Activated naive CD4-positive, alpha-beta T cell treated with anti-CD3 and anti-CD28 coated beads, Interleukin-2, amount 50 U/mL, for 24 hours (primary cell): ENCODE data around the gene MED16.

Source experiments
- H3K27ac Mint-ChIP-seq: one replicate; pipeline ENCODE4 v1.8.0; 2021; ENCODE audit warnings: mild to moderate bottlenecking, mixed read lengths
- H3K27me3 Mint-ChIP-seq: one replicate; pipeline ENCODE4 v1.8.0; 2021; ENCODE audit warnings: mixed read lengths
- H3K36me3 Mint-ChIP-seq: one replicate; pipeline ENCODE4 v1.8.0; 2021; ENCODE audit warnings: mixed read lengths
- H3K4me1 Mint-ChIP-seq: one replicate; pipeline ENCODE4 v1.8.0; 2021; ENCODE audit warnings: mixed read lengths
- H3K4me3 Mint-ChIP-seq: one replicate; pipeline ENCODE4 v1.8.0; 2021; ENCODE audit warnings: mild to moderate bottlenecking, mixed read lengths
- H3K9me3 Mint-ChIP-seq: one replicate; pipeline ENCODE4 v1.8.0; 2021; ENCODE audit warnings: mixed read lengths

The MED16 gene

DNA sequence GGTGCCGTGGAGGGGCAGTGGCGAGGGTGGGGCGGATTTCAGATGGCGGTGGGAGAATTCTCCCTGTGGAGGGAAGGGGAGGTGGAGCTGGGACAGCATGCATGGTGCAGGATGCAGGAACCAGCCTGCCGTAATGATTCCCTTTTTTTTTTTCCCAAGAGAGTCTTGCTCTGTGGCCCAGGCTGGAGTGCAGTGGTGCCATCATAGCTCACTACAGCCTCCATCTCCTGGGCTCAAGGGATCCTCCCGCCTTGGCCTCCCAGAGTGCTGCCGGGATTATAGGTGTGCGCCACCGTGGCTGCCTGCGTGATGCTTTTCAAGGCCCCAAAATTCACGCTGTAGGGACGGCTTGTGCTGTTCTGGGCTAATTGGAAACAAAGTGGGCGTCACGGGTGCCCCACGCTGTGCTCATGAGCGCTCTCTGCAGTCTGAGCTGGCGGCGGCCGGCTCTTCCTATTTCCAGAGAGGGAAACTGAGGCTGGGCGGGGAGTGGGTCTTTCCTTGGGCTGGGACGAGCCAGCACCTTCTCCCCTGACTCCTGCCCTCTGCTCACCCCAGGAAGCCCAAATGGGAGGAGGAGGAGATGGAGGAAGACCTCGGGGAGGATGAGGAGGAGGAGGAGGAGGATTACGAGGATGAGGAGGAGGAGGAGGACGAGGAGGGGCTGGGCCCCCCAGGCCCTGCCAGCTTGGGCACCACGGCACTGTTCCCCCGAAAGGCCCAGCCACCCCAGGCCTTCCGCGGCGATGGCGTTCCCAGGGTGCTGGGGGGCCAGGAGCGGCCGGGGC, 39.1 kb upstream of the MED16 start:
- H3K27me3 Mint-ChIP-seq, result no peaks in the 10 kb centered on the region
- peaks cover 10% of the 10 kb centered on the region for H3K4me1 Mint-ChIP-seq
- H3K9me3 Mint-ChIP-seq, result no peaks in the 10 kb centered on the region
- H3K27ac Mint-ChIP-seq, result no peak overlapping the region
- no peaks in the 10 kb centered on the region for H3K36me3 Mint-ChIP-seq
- no peak overlapping the region for H3K4me3 Mint-ChIP-seq

DNA sequence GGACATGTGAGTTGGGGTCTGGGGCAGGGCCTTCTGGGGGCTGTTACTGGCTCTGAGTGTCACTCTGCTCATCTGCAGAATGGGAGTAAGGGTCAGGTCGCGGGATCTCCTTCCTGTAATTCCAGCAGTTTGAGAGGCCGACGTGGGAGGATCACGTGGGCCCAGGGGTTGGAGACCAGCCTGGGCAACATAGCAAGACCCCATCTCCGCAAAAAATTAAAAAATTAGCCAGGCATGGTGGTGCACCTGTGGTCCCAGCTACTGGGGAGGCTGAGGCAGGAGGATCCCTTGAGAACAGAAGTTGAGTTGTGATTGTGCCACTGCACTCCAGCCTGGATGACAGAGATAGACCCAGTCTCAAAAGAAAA, 36.9 kb upstream of the MED16 start:
- Mint-ChIP-seq H3K9me3 (no peaks in the 10 kb centered on the region), H3K27me3 (no peaks in the 10 kb centered on the region), H3K4me3 (no peak overlapping the region), H3K36me3 (no peaks in the 10 kb centered on the region), H3K27ac (no peak overlapping the region), H3K4me1 (peaks cover 9% of the 10 kb centered on the region)

- H3K4me3 Mint-ChIP-seq, result no peak overlapping the region
- H3K9me3 Mint-ChIP-seq, result no peaks in the 10 kb centered on the region
- no peak overlapping the region for H3K27ac Mint-ChIP-seq
- H3K4me1 Mint-ChIP-seq, result peaks cover 9% of the 10 kb centered on the region
- no peaks in the 10 kb centered on the region for H3K36me3 Mint-ChIP-seq
- no peaks in the 10 kb centered on the region for H3K27me3 Mint-ChIP-seq
Measured at GRCh38 chr19:929203-929890, 36.4 kb upstream of the MED16 start.

DNA sequence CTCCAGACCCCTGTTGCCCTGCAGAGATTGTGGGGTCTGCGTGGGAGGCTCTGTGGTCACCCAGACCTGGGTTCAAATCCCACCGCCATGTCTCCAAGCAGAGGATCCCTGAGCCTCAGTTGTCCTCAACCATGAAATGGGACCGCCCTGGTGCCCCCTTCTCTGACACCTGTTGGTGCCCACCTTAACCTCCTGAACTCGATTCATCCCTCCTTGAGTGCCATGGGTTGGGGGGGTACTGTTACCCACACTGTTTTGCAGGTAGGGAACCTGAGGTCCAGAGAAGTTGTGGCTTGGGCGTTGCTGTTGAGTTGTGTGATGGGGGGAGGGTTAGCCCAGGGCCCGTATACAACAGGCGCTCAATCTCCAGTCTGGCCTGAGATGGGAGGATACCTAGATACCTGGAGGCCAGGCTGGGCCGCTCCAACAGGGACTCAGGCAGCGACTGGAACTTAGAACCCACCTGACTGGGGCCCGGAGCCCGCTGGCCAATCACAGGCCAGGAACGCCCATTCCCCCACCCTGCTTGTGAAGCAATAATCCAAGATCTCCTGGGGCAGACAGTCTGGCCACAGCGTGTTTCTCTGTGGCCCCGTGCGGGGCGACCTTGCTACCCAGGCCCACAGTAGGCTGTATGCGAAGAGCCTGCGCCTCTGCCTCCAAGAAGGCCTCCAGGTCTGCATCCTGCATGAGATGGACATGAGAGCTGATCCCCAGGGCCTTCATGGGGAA, 35.6 kb upstream of the MED16 start:
- H3K27ac Mint-ChIP-seq, result no peak overlapping the region
- H3K36me3 Mint-ChIP-seq, result no peaks in the 10 kb centered on the region
- H3K27me3 Mint-ChIP-seq, result no peaks in the 10 kb centered on the region
- no peak overlapping the region for H3K4me3 Mint-ChIP-seq
- peaks cover 9% of the 10 kb centered on the region for H3K4me1 Mint-ChIP-seq
- no peaks in the 10 kb centered on the region for H3K9me3 Mint-ChIP-seq

DNA sequence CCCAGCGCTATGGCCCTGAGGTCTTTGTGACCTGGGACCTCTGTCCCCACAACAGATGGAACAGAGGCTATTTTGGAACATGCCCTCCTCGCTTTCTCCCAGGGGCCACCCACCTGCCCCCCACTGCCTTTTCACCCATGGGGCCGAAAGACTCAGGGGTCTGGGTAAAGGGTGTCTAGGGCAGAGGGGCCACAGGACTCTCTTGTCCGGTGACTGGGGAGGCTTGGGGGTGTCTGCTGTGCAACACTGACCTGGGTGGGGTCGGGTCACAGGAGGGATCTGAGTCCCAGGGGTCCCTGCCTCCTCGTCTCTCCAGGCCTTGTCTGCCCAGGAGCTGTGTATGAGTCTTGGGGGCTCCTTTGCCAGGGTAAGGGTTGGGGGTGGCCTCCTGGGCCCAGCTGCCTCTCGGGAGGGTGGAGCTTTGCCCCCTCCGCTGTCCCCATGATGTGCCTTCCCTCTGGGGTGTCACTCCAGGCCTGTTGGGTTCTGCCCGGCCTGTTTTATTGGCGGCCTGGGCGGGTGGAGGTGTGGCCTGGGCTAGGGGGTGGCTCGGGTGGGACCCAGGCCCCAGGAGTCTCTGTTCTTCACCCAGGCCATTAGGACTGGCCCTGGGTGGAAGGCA, 34.9 kb upstream of the MED16 start:
- H3K27me3 Mint-ChIP-seq, result no peaks in the 10 kb centered on the region
- H3K4me1 Mint-ChIP-seq, result peaks cover 7% of the 10 kb centered on the region
- H3K36me3 Mint-ChIP-seq, result no peaks in the 10 kb centered on the region
- no peaks in the 10 kb centered on the region for H3K9me3 Mint-ChIP-seq
- no peak overlapping the region for H3K27ac Mint-ChIP-seq
- H3K4me3 Mint-ChIP-seq, result no peak overlapping the region

DNA sequence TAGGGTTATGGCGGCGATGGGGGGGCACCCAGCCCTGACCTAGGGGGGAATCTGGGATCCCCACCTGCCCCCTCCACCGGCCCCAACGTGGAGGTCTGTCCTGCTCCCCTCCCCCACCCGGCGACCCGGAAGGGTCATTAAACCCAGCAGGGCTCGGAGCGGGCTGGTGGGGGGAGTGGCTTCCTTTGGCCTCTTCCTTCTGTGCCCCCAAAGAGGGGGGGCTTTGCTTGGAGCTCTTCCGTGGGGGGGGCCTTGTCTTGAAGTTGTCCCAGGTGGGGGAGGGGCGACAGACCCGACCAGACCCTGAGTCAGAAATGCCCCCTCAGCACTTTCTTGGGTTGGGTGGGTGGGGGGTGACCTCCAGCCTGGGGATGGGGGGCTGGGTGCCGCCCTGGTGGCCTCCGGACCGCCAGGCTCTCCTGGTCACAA, 34.4 kb upstream of the MED16 start:
- H3K27me3 Mint-ChIP-seq, result no peaks in the 10 kb centered on the region
- peaks cover 3% of the 10 kb centered on the region for H3K4me1 Mint-ChIP-seq
- no peaks in the 10 kb centered on the region for H3K9me3 Mint-ChIP-seq
- H3K36me3 Mint-ChIP-seq, result no peaks in the 10 kb centered on the region
- no peak overlapping the region for H3K4me3 Mint-ChIP-seq
- H3K27ac Mint-ChIP-seq, result no peak overlapping the region

DNA sequence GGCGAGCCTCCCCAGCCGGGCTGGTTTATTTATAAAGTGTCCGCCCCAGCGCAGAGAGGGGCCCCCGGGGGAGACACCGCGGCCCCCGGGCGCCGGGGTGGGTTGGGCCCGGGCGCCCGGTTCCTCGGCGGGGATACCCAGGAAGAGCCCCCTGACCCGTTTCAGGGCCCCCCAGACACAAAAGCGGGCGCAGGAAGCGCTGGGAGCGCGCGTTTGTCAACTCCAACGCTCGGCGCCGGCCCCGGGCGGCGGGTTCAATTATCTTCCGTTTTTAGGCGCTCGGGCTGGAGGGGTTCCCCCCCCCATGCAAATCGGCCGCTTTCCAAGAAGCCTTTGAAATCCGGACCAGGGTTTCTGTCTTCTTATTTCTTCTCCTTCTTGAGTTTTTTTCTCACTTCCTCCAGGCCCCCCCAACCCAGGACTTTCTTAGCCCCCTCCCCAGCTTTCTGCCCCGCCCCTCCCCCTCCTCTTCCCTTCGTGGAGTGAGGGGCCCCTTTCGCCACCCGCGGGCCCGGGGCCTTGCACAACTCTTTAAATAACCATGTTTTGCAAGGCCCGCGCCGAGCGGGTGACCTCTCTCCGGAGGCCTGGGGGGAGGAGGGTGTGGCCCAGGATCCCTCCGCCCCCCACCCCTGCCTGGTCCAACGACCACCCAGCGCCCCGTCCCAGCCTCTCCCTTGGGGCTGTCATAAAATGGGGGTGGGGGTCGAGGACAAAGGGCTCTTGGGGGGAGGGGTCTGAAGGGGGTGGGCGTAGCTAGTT, 33.8 kb upstream of the MED16 start:
- H3K4me3 Mint-ChIP-seq, result peak overlapping the region; percentile 80
- H3K36me3 Mint-ChIP-seq, result no peaks in the 10 kb centered on the region
- H3K9me3 Mint-ChIP-seq, result no peaks in the 10 kb centered on the region
- no peaks in the 10 kb centered on the region for H3K27me3 Mint-ChIP-seq
- peaks cover 3% of the 10 kb centered on the region for H3K4me1 Mint-ChIP-seq
- H3K27ac Mint-ChIP-seq, result no peak overlapping the region

GRCh38 chr19:926323-926588, 33.3 kb upstream of the MED16 start:
- no peak overlapping the region for H3K27ac Mint-ChIP-seq
- peak overlapping the region; percentile 72 for H3K4me3 Mint-ChIP-seq
- H3K9me3 Mint-ChIP-seq, result no peaks in the 10 kb centered on the region
- no peaks in the 10 kb centered on the region for H3K36me3 Mint-ChIP-seq
- H3K27me3 Mint-ChIP-seq, result no peaks in the 10 kb centered on the region
- H3K4me1 Mint-ChIP-seq, result peaks cover 8% of the 10 kb centered on the region

GRCh38 chr19:925526-926322, 32.7 kb upstream of the MED16 start, which contains the start of gene ARID3A:
TSS of gene ARID3A (plus strand) at chr19:926035. CDS start at chr19:929529, 3,494 bp downstream.
- H3K4me1 Mint-ChIP-seq, result peaks cover 13% of the 10 kb centered on the region
- no peaks in the 10 kb centered on the region for H3K27me3 Mint-ChIP-seq
- peak within 1 kb of the TSS; percentile 80 for H3K4me3 Mint-ChIP-seq
- no peaks in the 10 kb centered on the region for H3K9me3 Mint-ChIP-seq
- H3K36me3 Mint-ChIP-seq, result no peaks in the 10 kb centered on the region
- no peak within 1 kb of the TSS for H3K27ac Mint-ChIP-seq

DNA sequence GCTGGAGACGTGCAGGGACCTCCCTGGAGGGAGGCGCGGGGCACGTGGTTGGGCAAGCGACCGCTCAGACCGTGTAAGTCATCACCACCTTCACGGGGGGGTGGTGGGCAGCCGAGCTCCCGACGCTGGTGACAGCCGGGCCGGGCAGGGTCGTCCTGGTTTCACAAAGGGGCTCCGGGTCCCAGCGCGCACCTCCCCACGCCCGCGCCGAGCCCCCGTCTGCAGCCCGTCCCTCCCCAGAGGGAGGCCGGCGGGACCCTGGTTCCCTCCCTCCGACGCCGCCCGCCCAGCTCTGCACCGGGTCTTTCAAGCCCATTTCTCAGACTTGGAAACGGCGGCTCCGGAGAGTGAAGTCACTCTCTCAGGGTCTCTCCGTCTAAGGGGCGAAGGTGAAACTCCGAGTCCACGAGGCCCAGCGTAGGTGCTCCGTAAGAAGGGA, 32.1 kb upstream of the MED16 start:
- Mint-ChIP-seq H3K27me3 (no peaks in the 10 kb centered on the region), H3K27ac (no peak overlapping the region), H3K4me3 (peak overlapping the region; percentile 79), H3K36me3 (no peaks in the 10 kb centered on the region), H3K4me1 (peaks cover 16% of the 10 kb centered on the region), H3K9me3 (no peaks in the 10 kb centered on the region)

DNA sequence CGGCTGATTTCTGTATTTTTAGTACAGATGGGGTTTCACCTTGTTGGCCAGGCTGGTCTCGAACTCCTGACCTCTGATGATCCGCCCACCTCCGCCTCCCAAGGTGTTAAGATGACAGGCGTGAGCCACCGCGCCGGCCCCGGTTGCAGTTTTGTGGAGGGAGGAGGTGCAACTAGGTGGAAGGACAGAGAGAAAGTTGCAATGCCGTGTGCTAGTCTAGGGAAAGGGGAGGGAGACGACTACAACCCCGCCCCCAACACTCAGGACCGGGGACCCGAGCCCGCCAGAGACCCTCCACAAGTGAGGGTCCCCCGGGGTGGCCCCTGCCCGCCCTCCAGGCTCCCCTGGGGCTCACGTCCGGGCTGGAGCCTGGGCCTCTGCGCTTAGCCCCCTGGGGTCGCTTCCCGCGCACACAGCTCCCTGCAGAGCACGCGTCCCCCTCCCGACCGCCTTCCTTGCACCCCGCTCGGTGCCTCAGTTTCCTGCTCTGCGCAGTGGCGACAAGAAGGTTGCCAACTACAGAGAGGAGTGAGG, 31.6 kb upstream of the MED16 start:
- H3K27ac Mint-ChIP-seq, result no peak overlapping the region
- no peaks in the 10 kb centered on the region for H3K36me3 Mint-ChIP-seq
- peak overlapping the region; percentile 79 for H3K4me3 Mint-ChIP-seq

DNA sequence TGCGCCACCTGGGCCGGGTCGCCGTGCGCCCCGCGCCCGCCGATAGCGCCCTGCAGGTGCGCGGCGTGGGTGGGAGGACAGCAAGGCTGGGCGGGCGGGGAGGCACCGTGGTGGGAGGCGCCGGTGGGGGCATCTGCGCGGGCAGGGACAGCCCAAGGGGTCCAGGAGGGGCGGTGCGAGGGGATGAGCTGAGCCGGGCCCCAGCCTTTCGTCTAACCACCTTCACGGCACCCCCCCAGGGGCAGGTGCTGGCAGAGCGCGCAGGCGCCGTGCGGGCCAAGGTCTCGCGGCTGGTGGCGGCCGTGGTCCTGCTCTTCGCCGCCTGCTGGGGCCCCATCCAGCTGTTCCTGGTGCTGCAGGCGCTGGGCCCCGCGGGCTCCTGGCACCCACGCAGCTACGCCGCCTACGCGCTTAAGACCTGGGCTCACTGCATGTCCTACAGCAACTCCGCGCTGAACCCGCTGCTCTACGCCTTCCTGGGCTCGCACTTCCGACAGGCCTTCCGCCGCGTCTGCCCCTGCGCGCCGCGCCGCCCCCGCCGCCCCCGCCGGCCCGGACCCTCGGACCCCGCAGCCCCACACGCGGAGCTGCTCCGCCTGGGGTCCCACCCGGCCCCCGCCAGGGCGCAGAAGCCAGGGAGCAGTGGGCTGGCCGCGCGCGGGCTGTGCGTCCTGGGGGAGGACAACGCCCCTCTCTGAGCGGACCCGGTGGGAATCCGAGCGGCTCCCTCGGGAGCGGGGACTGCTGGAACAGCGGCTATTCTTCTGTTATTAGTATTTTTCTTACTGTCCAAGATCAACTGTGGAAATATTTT, 27.3 kb upstream of the MED16 start:
- Mint-ChIP-seq H3K4me3 (peak overlapping the region; percentile 88), H3K4me1 (peaks cover 16% of the 10 kb centered on the region)

More for the DNA sequence above, 31.6 kb upstream of the MED16 start:
- Mint-ChIP-seq H3K9me3 (no peaks in the 10 kb centered on the region), H3K27me3 (no peaks in the 10 kb centered on the region), H3K4me1 (peaks cover 16% of the 10 kb centered on the region)

DNA sequence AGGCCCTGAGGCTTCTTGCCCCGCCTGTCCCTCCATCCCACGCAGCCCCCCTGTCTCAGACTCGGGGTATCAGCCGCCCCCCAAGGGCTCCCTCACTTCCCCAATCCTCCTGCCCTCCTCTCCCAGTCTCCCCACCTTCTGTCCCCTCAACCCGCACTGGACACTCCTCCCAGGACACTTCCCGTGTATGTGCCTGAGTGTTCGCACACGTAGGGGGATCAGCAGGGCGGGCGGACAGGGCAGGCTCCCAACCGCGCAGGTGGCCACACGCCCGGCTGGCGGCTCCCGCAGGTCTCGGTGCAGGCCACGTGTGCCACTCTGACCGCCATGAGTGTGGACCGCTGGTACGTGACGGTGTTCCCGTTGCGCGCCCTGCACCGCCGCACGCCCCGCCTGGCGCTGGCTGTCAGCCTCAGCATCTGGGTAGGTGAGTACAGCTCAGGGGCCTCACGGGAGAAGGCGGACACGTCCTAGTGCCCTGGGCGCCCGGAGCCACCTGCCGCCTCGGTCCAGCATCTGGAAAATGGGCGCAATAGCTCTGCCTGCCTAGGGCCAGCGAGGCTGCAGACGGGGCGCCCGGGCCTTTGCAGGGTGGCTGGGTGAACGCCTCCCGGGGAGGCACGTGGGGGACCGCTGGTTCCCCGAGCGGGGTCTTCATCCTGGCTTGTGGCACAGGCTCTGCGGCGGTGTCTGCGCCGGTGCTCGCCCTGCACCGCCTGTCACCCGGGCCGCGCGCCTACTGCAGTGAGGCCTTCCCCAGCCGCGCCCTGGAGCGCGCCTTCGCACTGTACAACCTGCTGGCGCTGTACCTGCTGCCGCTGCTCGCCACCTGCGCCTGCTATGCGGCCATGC, 26.4 kb upstream of the MED16 start:
- H3K36me3 Mint-ChIP-seq, result no peaks in the 10 kb centered on the region
- peak overlapping the region; percentile 44 for H3K4me3 Mint-ChIP-seq
- no peaks in the 10 kb centered on the region for H3K9me3 Mint-ChIP-seq
- H3K27ac Mint-ChIP-seq, result peak overlapping the region; percentile 30
- peaks cover 20% of the 10 kb centered on the region for H3K4me1 Mint-ChIP-seq
- no peaks in the 10 kb centered on the region for H3K27me3 Mint-ChIP-seq

More for the DNA sequence above, 27.3 kb upstream of the MED16 start:
- Mint-ChIP-seq H3K36me3 (no peaks in the 10 kb centered on the region), H3K27ac (peak overlapping the region; percentile 89), H3K27me3 (no peaks in the 10 kb centered on the region), H3K9me3 (no peaks in the 10 kb centered on the region)
